ENCODE measurements around the gene KCNQ5. TPM values are rescaled to one million over a fixed set of nuclear protein-coding genes. Genes with fewer than 3 reads are reported as not detected.

The KCNQ5 gene
- total RNA-seq, 4 donors from 2014 or later = 0.57 to 4.4 (median 0.97) TPM

- TF ChIP-seq POLR2A (IDR thresholded peaks at IDR 0.05) (no peak), CTCF (IDR thresholded peaks at IDR 0.05) (no peak)
- H3K27me3 ChIP-seq = no peaks in the 10 kb centered on the region
- H3K27ac ChIP-seq = no peak overlapping the region
- H3K9me3 ChIP-seq = no peaks in the 10 kb centered on the region
- no peak for DNase-seq
- 80 to 85% methylated on average over 2 of the region's 2 CpGs for WGBS, 2 donors
- no peaks in the 10 kb centered on the region for H3K36me3 ChIP-seq
- H3K4me1 ChIP-seq = no peaks in the 10 kb centered on the region
- intact Hi-C loops (cut with DNase I) = no loop called here
- no peak overlapping the region for H3K4me3 ChIP-seq
Observed at GRCh38 chr6:72963946-72964345, 342.1 kb downstream of the KCNQ5 start.

- no peaks in the 10 kb centered on the region for H3K27me3 ChIP-seq
- intact Hi-C loops (cut with DNase I) = no loop called here
- 26 to 30% methylated on average over 1 of the region's 1 CpG for WGBS, 2 donors
- TF ChIP-seq POLR2A (IDR thresholded peaks at IDR 0.05) (no peak), CTCF (IDR thresholded peaks at IDR 0.05) (no peak)
- no peaks in the 10 kb centered on the region for H3K9me3 ChIP-seq
- H3K4me3 ChIP-seq = no peak overlapping the region
- no peaks in the 10 kb centered on the region for H3K36me3 ChIP-seq
- no peak for DNase-seq
- no peak overlapping the region for H3K27ac ChIP-seq
- H3K4me1 ChIP-seq = no peaks in the 10 kb centered on the region
Observed at GRCh38 chr6:72966628-72967280, 344.9 kb downstream of the KCNQ5 start.

GRCh38 chr6:72967329-72967728, 345.5 kb downstream of the KCNQ5 start:
- H3K9me3 ChIP-seq = no peaks in the 10 kb centered on the region
- no peaks in the 10 kb centered on the region for H3K4me1 ChIP-seq
- DNase-seq = no peak
- H3K27ac ChIP-seq = no peak overlapping the region
- TF ChIP-seq POLR2A (IDR thresholded peaks at IDR 0.05) (no peak), CTCF (IDR thresholded peaks at IDR 0.05) (no peak)
- no peaks in the 10 kb centered on the region for H3K27me3 ChIP-seq
- H3K36me3 ChIP-seq = no peaks in the 10 kb centered on the region
- no peak overlapping the region for H3K4me3 ChIP-seq
- intact Hi-C loops (cut with DNase I) = no loop called here
- WGBS, 2 donors = 61 to 76% methylated on average over 1 of the region's 1 CpG

- Histone ChIP-seq H3K36me3 (no peaks in the 10 kb centered on the region), H3K4me1 (no peaks in the 10 kb centered on the region), H3K4me3 (no peak overlapping the region), H3K27me3 (no peaks in the 10 kb centered on the region), H3K9me3 (no peaks in the 10 kb centered on the region), H3K27ac (no peak overlapping the region)
- no peak for TF ChIP-seq CTCF (IDR thresholded peaks at IDR 0.05)
- intact Hi-C loops (cut with DNase I) = no loop called here
- 56 to 77% methylated on average over 1 of the region's 1 CpG for WGBS, 2 donors
- no peak for DNase-seq
Observed at GRCh38 chr6:72968704-72969103, 346.8 kb downstream of the KCNQ5 start.

- Histone ChIP-seq H3K27ac (no peak overlapping the region), H3K27me3 (no peaks in the 10 kb centered on the region), H3K4me1 (no peaks in the 10 kb centered on the region), H3K4me3 (no peak overlapping the region), H3K9me3 (no peaks in the 10 kb centered on the region), H3K36me3 (no peaks in the 10 kb centered on the region)
- WGBS, 2 donors = 73 to 81% methylated on average over 2 of the region's 2 CpGs
- intact Hi-C loops (cut with DNase I) = no loop called here
- no peak for DNase-seq
- TF ChIP-seq CTCF (IDR thresholded peaks at IDR 0.05) (no peak), POLR2A (IDR thresholded peaks at IDR 0.05) (no peak)
Observed at GRCh38 chr6:72969666-72970065, 347.8 kb downstream of the KCNQ5 start.
